ENCODE measurements around the gene PKD1L1. TPM values are rescaled to one million over a fixed set of nuclear protein-coding genes. Genes with fewer than 3 reads are reported as not detected.

Gene PKD1L1
- polyA plus RNA-seq, 1 donor (not counting 4 experiments of a cell fraction or from before 2014, with no cell fraction given): 0.04 TPM

- dilution Hi-C loops (cut with MboI; ENCODE audit: extremely low pct_ligation_motif_present, low sequenced_read_pairs): no loop called here
- Histone ChIP-seq H3K9me3 (ENCODE audit: control insufficient read depth, low read depth, low read length) (no peaks in the 10 kb centered on the region), H3K4me3 (ENCODE audit: control insufficient read depth in 2 of 3, extremely low read depth in 1 of 3, insufficient read depth in 2 of 3, low read depth in 1 of 3, low read length in 3 of 3) (no peak overlapping the region), H3K4me1 (ENCODE audit: control insufficient read depth, extremely low read depth, insufficient read depth, low read length) (peaks cover 6% of the 10 kb centered on the region), H4K20me1 (ENCODE audit: control insufficient read depth, extremely low read depth, insufficient read depth, low read length) (no peaks in the 10 kb centered on the region), H3K9ac (ENCODE audit: control insufficient read depth, extremely low read depth, insufficient read depth, low read length) (no peak overlapping the region), H3K36me3 (ENCODE audit: control insufficient read depth in 2 of 2, extremely low read depth in 1 of 2, insufficient read depth in 2 of 2, low read length in 2 of 2) (no peaks in the 10 kb centered on the region), H3K27me3 (ENCODE audit: control insufficient read depth, extremely low read depth, insufficient read depth, low read length) (no peaks in the 10 kb centered on the region), H3K79me2 (ENCODE audit: control insufficient read depth, insufficient read depth, low read length) (no peaks in the 10 kb centered on the region), H3K9me1 (ENCODE audit: control insufficient read depth, extremely low read depth, insufficient read depth, low read length) (no peaks in the 10 kb centered on the region), H3K27ac (ENCODE audit: control insufficient read depth, insufficient read depth, low read length) (no peak overlapping the region), H2AFZ (ENCODE audit: control insufficient read depth, low read length) (no peak overlapping the region), H3K4me2 (ENCODE audit: control insufficient read depth, extremely low read depth, insufficient read depth, low read depth, low read length) (no peak overlapping the region)
- no peak for DNase-seq (ENCODE audit: low read depth, low spot score)
- FAIRE-seq: no peak
- TF ChIP-seq EZH2 (IDR thresholded peaks at IDR 0.05; ENCODE audit: low read length) (no peak), CTCF (optimal IDR thresholded peaks at IDR 0.05 in 1 of 3, IDR thresholded peaks at IDR 0.05 in 1 of 3, conservative IDR thresholded peaks at IDR 0.05 in 1 of 3; ENCODE audit: extremely low read depth in 1 of 3, insufficient read depth in 2 of 3, low read length in 3 of 3) (no peak)
Observed at GRCh38 chr7:47946581-47947354, 1.5 kb downstream of the PKD1L1 start.

- dilution Hi-C loops (cut with MboI; ENCODE audit: extremely low pct_ligation_motif_present, low sequenced_read_pairs): no loop called here
- no peaks in the 10 kb centered on the region for H3K27me3 ChIP-seq (ENCODE audit: control insufficient read depth, extremely low read depth, insufficient read depth, low read length)
- H3K9ac ChIP-seq (ENCODE audit: control insufficient read depth, extremely low read depth, insufficient read depth, low read length): no peak overlapping the region
- TF ChIP-seq CTCF (optimal IDR thresholded peaks at IDR 0.05 in 1 of 3, IDR thresholded peaks at IDR 0.05 in 1 of 3, conservative IDR thresholded peaks at IDR 0.05 in 1 of 3; ENCODE audit: extremely low read depth in 1 of 3, insufficient read depth in 2 of 3, low read length in 3 of 3): peak; percentile 56 to 64 (median 60)
- TF ChIP-seq EZH2 (IDR thresholded peaks at IDR 0.05; ENCODE audit: low read length): no peak
- no peaks in the 10 kb centered on the region for H3K9me1 ChIP-seq (ENCODE audit: control insufficient read depth, extremely low read depth, insufficient read depth, low read length)
- no peak overlapping the region for H2AFZ ChIP-seq (ENCODE audit: control insufficient read depth, low read length)
- DNase-seq (ENCODE audit: low read depth, low spot score) (no peak), FAIRE-seq (no peak)
- no peak overlapping the region for H3K4me2 ChIP-seq (ENCODE audit: control insufficient read depth, extremely low read depth, insufficient read depth, low read depth, low read length)
- H3K4me1 ChIP-seq (ENCODE audit: control insufficient read depth, extremely low read depth, insufficient read depth, low read length): peaks cover 6% of the 10 kb centered on the region
- H3K27ac ChIP-seq (ENCODE audit: control insufficient read depth, insufficient read depth, low read length): no peak overlapping the region
- no peaks in the 10 kb centered on the region for H4K20me1 ChIP-seq (ENCODE audit: control insufficient read depth, extremely low read depth, insufficient read depth, low read length)
- H3K36me3 ChIP-seq (ENCODE audit: control insufficient read depth in 2 of 2, extremely low read depth in 1 of 2, insufficient read depth in 2 of 2, low read length in 2 of 2): no peaks in the 10 kb centered on the region
- H3K79me2 ChIP-seq (ENCODE audit: control insufficient read depth, insufficient read depth, low read length): no peaks in the 10 kb centered on the region
- no peaks in the 10 kb centered on the region for H3K9me3 ChIP-seq (ENCODE audit: control insufficient read depth, low read depth, low read length)
- H3K4me3 ChIP-seq (ENCODE audit: control insufficient read depth in 2 of 3, extremely low read depth in 1 of 3, insufficient read depth in 2 of 3, low read depth in 1 of 3, low read length in 3 of 3): no peak overlapping the region
Observed at GRCh38 chr7:47945261-47946015, 2.8 kb downstream of the PKD1L1 start.
